Astrocyte (in vitro differentiated cells and primary cell): ENCODE results near the gene COL16A1. TPM values are rescaled to one million over a fixed set of nuclear protein-coding genes. Genes with fewer than 3 reads are reported as not detected.

Source experiments
- DNase-seq: peaks from one replicate; pipeline ENCODE4 v3.0.0-alpha.2; 2010; ENCODE audit warnings: low read depth
- FAIRE-seq: peaks from 2 replicates; lab custom pipeline; 2011; peaks lifted over from hg19 to GRCh38; lab: Jason Lieb, UNC
- H2AFZ ChIP-seq: 2 replicates; pipeline ENCODE4 v1.6.0; 2012; ENCODE audit warnings: low read depth, low read length, inconsistent platforms
- H3K27ac ChIP-seq: 2 replicates; pipeline ENCODE4 v1.5.1; 2011; ENCODE audit warnings: low read depth, low read length, inconsistent platforms
- H3K27me3 ChIP-seq: 2 replicates; pipeline ENCODE4 v1.6.0; 2011; ENCODE audit warnings: low read length, inconsistent platforms; ENCODE audit not compliant: insufficient read depth
- H3K36me3 ChIP-seq: 2 replicates; pipeline ENCODE4 v1.5.1; 2011; ENCODE audit warnings: low read length, inconsistent platforms; ENCODE audit not compliant: insufficient read depth
- H3K4me1 ChIP-seq: 2 replicates; pipeline ENCODE4 v1.5.1; 2011; ENCODE audit warnings: low read length, inconsistent platforms; ENCODE audit not compliant: insufficient read depth
- H3K4me2 ChIP-seq: 2 replicates; pipeline ENCODE4 v1.6.0; 2012; ENCODE audit warnings: low read length, inconsistent platforms
- H3K4me3 ChIP-seq: 2 replicates; pipeline ENCODE4 v1.5.1; 2011; ENCODE audit warnings: low read depth, mild to moderate bottlenecking, low read length, inconsistent platforms; ENCODE audit not compliant: insufficient read depth
- H3K79me2 ChIP-seq: 2 replicates; pipeline ENCODE4 v1.6.0; 2012; ENCODE audit warnings: mild to moderate bottlenecking, low read length, inconsistent platforms; ENCODE audit not compliant: insufficient read depth
- H3K9ac ChIP-seq: 2 replicates; pipeline ENCODE4 v1.6.0; 2012; ENCODE audit warnings: mild to moderate bottlenecking, low read length, inconsistent platforms
- H3K9me3 ChIP-seq: 2 replicates; pipeline ENCODE4 v1.5.1; 2012; ENCODE audit warnings: low read depth, mild to moderate bottlenecking, low read length, inconsistent platforms; ENCODE audit not compliant: insufficient read depth
- H4K20me1 ChIP-seq: 2 replicates; pipeline ENCODE4 v1.6.0; 2012; ENCODE audit warnings: low read length, inconsistent platforms; ENCODE audit not compliant: insufficient read depth
- H3K27ac Mint-ChIP-seq: one replicate; pipeline ENCODE4 v1.8.0; 2021; ENCODE audit warnings: mild to moderate bottlenecking, mixed read lengths; ENCODE audit not compliant: unreplicated experiment
- H3K27me3 Mint-ChIP-seq: one replicate; pipeline ENCODE4 v1.8.0; 2021; ENCODE audit warnings: low read depth, mixed read lengths; ENCODE audit not compliant: unreplicated experiment
- H3K36me3 Mint-ChIP-seq: one replicate; pipeline ENCODE4 v1.8.0; 2021; ENCODE audit warnings: low read depth, mixed read lengths; ENCODE audit not compliant: unreplicated experiment
- H3K4me1 Mint-ChIP-seq: one replicate; pipeline ENCODE4 v1.8.0; 2021; ENCODE audit warnings: low read depth, mixed read lengths; ENCODE audit not compliant: unreplicated experiment
- H3K4me3 Mint-ChIP-seq: one replicate; pipeline ENCODE4 v1.8.0; 2021; ENCODE audit warnings: mild to moderate bottlenecking, moderate library complexity, mixed read lengths; ENCODE audit not compliant: unreplicated experiment
- H3K9me3 Mint-ChIP-seq: one replicate; pipeline ENCODE4 v1.8.0; 2021; ENCODE audit warnings: mild to moderate bottlenecking, mixed read lengths; ENCODE audit not compliant: unreplicated experiment
- CTCF ChIP-seq: IDR thresholded peaks from 2 replicates; pipeline ENCODE4 v1.5.1; 2011; ENCODE audit warnings: low read depth, mild to moderate bottlenecking, inconsistent platforms, low read length, moderate library complexity; ENCODE audit not compliant: insufficient read depth
- EZH2 ChIP-seq: IDR thresholded peaks from 2 replicates; pipeline ENCODE4 v1.6.1; 2012; ENCODE audit warnings: mild to moderate bottlenecking, low read length, inconsistent platforms; ENCODE audit not compliant: insufficient read depth
- total RNA-seq: library from RNA; stranded (reverse); gene quantifications from 2 replicates; pipeline ENCODE4 v1.2.1, GENCODE V29; 2021

COL16A1 gene
- total RNA-seq, 1 donor from 2014 or later = 42.9 TPM

GRCh38 chr1:31735571-31735970 lies 31.8 kb upstream of the COL16A1 start:
- H3K27ac ChIP-seq = no peak overlapping the region

GRCh38 chr1:31734582-31735107 lies 30.8 kb upstream of the COL16A1 start:
- Mint-ChIP-seq H3K27ac (peak overlapping the region; percentile 62), H3K9me3 (no peaks in the 10 kb centered on the region), H3K4me3 (no peak overlapping the region), H3K36me3 (peaks cover 5% of the 10 kb centered on the region), H3K4me1 (peaks cover 7% of the 10 kb centered on the region), H3K27me3 (peaks cover 13% of the 10 kb centered on the region)
- no peak for TF ChIP-seq CTCF
- TF ChIP-seq EZH2 = no peak
- Histone ChIP-seq H4K20me1 (peaks cover 8% of the 10 kb centered on the region), H3K4me2 (peak overlapping the region; percentile 22), H2AFZ (no peak overlapping the region), H3K27me3 (no peaks in the 10 kb centered on the region), H3K9me3 (no peaks in the 10 kb centered on the region), H3K36me3 (no peaks in the 10 kb centered on the region), H3K79me2 (no peaks in the 10 kb centered on the region), H3K4me1 (peaks cover 4% of the 10 kb centered on the region), H3K27ac (no peak overlapping the region), H3K9ac (no peak overlapping the region), H3K4me3 (no peak overlapping the region)
- FAIRE-seq = no peak
- peak; percentile 29 for DNase-seq

More at GRCh38 chr1:31735571-31735970, 31.8 kb upstream of the COL16A1 start:
- H3K36me3 Mint-ChIP-seq = peaks cover 9% of the 10 kb centered on the region
- Histone ChIP-seq H3K9me3 (no peaks in the 10 kb centered on the region), H4K20me1 (peaks cover 8% of the 10 kb centered on the region), H3K27me3 (no peaks in the 10 kb centered on the region), H3K4me2 (no peak overlapping the region), H3K4me1 (peaks cover 4% of the 10 kb centered on the region), H3K36me3 (no peaks in the 10 kb centered on the region), H3K4me3 (no peak overlapping the region), H2AFZ (no peak overlapping the region), H3K9ac (no peak overlapping the region), H3K79me2 (no peaks in the 10 kb centered on the region)
- no peaks in the 10 kb centered on the region for H3K9me3 Mint-ChIP-seq
- TF ChIP-seq EZH2 (no peak), CTCF (no peak)
- peaks cover 14% of the 10 kb centered on the region for H3K27me3 Mint-ChIP-seq
- DNase-seq = no peak
- no peak overlapping the region for H3K27ac Mint-ChIP-seq
- no peak overlapping the region for H3K4me3 Mint-ChIP-seq
- H3K4me1 Mint-ChIP-seq = peaks cover 7% of the 10 kb centered on the region
- no peak for FAIRE-seq
